Measurements from ENCODE around the gene TENM4. TPM values are rescaled to one million over a fixed set of nuclear protein-coding genes. Genes with fewer than 3 reads are reported as not detected.

Gene TENM4
- total RNA-seq, 2 experiments from 2014 or later, result not detected

DNA sequence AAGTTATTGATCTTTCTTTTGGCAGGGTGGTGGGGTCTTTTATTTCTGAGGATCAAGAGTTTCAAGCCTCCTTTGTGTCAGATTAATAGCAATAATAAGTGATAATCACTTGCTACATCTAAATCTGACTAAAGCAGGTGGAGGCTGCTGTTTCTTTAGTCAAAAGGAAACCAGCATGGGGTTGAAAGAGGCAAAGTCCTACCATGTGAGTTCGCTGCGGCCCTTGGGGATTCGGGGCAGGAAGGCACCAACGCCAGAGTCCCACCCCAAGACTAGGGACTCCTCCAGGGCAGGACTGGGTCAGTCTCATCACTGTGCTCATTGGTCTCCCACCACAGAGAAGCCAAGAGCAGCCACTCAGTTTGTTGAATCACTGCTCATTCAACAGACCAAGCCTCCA, 73.0 kb downstream of the TENM4 start:
- Mint-ChIP-seq H3K27ac (no peak overlapping the region), H3K27me3 (peaks cover 2% of the 10 kb centered on the region), H3K4me1 (ENCODE audit: low read depth) (no peaks in the 10 kb centered on the region), H3K9me3 (no peaks in the 10 kb centered on the region), H3K4me3 (no peak overlapping the region), H3K36me3 (no peaks in the 10 kb centered on the region)
- intact Hi-C loops (cut with micrococcal nuclease), result no loop called here
- CTCF ChIA-PET, result no interaction called here
- POLR2A ChIA-PET, result no interaction called here
- no peak for DNase-seq

DNA sequence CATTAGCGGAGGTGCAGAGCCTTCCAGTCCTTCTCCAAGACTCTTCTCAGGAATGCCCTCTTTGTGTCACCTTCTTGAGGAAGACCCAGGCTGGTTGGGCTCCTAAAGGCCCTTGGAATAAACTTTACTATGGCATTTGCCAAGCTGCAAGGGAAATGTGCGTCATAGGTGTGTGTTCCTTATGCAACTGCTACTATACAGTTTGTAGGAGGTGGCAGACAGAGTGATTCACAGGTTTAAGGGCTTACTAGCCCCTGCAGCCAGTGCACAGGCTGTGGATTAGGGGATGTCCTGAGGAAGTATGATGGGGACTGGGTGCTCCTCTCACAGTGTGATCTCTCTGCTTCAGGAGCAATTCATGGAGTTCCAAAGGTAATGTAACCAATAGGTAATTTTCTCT, 74.6 kb downstream of the TENM4 start:
- Mint-ChIP-seq H3K4me3 (no peak overlapping the region), H3K27ac (no peak overlapping the region), H3K9me3 (no peaks in the 10 kb centered on the region), H3K27me3 (peaks cover 4% of the 10 kb centered on the region), H3K4me1 (ENCODE audit: low read depth) (no peaks in the 10 kb centered on the region), H3K36me3 (no peaks in the 10 kb centered on the region)
- DNase-seq, result no peak
- CTCF ChIA-PET, result no interaction called here
- POLR2A ChIA-PET, result no interaction called here
- intact Hi-C loops (cut with micrococcal nuclease), result no loop called here

DNA sequence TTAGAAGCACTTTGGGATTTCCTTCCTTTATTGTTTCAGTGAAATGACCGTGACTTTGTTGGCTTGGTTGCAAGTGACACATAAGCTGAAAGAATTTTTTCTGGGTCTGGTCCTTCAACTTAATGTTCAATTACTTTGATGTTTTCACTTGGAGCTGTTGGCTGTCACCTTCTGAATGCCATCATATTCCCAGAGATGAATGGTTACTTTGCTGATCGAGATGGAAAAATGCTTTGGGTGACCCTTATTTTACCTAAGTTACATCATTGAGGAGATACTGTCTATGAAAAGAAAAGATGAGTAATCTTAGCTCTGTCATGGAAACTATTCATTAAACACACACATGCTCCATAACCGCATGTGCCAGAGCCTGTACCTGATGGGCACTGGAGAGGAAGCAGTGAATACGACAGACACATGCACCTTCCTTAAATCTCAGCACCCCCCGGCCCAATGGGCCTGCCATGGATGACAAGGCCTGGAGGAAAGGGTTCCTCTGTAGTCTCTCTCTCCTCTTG, 76.9 kb downstream of the TENM4 start:
- Mint-ChIP-seq H3K27me3 (peaks cover 4% of the 10 kb centered on the region), H3K9me3 (no peaks in the 10 kb centered on the region), H3K4me3 (no peak overlapping the region), H3K36me3 (no peaks in the 10 kb centered on the region), H3K4me1 (ENCODE audit: low read depth) (no peaks in the 10 kb centered on the region), H3K27ac (no peak overlapping the region)
- ChIA-PET CTCF (no interaction called here), POLR2A (no interaction called here)
- DNase-seq, result no peak
- intact Hi-C loops (cut with micrococcal nuclease), result no loop called here

DNA sequence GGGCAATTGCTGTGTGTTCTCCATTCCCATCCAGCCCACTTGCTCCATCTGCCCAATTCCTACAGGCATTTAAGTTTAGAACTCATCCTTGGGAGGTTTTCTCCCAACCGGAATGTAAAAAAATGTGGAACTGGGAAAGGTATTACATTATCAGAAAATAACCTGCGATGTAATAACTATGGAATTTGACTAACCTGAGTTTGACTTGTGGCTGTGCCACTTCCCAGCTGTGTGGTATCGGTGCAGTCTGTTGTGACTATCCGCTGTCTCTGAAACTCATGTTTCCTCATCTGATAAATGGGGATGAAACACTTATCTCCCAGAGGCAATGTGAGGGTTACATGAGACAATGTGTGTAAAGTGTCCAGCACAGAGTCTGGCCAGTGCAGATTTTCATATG, 77.6 kb downstream of the TENM4 start:
- Mint-ChIP-seq H3K36me3 (no peaks in the 10 kb centered on the region), H3K4me3 (no peak overlapping the region), H3K9me3 (no peaks in the 10 kb centered on the region), H3K27ac (no peak overlapping the region), H3K4me1 (ENCODE audit: low read depth) (no peaks in the 10 kb centered on the region), H3K27me3 (peaks cover 2% of the 10 kb centered on the region)
- CTCF ChIA-PET, result no interaction called here
- DNase-seq, result no peak
- intact Hi-C loops (cut with micrococcal nuclease), result no loop called here
- POLR2A ChIA-PET, result no interaction called here

DNA sequence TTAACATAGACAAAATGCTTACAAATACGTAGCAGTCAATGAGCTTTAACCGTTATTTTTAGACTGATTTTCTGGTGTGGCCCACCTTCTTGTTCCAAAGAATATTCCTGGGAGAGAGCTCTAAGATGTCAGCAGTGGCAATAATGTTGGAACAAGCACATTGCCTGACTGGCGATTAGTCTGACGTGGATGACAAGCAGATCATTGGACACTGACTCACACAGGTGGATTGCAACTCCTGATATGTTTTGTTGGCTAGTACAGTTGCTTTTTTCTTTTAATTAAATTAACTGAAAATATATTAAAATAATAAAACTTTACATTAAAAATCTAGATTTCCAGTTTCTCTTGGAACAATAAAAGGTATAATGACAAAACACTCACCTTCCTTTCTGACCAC, 78.0 kb downstream of the TENM4 start:
- POLR2A ChIA-PET, result no interaction called here
- no peak for DNase-seq
- intact Hi-C loops (cut with micrococcal nuclease), result no loop called here
- Mint-ChIP-seq H3K27me3 (peaks cover 2% of the 10 kb centered on the region), H3K9me3 (no peaks in the 10 kb centered on the region), H3K27ac (no peak overlapping the region), H3K36me3 (no peaks in the 10 kb centered on the region), H3K4me3 (no peak overlapping the region), H3K4me1 (ENCODE audit: low read depth) (no peaks in the 10 kb centered on the region)
- CTCF ChIA-PET, result no interaction called here

DNA sequence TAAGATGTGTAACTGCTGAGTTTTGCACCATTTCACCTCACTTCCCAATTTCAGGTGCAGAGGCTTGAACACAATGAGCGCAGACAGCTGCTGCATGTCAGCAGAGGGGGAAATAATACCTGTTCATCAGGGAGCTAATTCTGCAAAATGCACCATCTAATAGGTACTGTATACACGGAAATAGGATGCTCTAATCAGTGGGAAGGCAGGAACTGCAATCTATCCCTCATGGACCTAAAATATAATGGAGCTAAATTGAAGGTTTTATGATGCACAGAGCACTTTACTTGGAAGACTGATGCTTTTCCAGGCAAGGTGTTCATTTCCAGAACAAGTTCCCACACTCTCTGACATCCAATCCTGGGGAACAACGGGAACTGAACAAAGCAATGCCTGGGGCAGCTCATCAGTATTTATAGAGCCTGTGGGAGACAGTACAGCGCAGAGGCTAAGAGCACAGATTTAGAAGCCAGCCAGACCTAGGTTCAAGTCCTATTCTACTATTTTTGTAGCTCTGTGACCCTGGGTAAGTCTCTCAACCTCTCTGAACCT, 78.5 kb downstream of the TENM4 start:
- H3K27ac Mint-ChIP-seq, result no peak overlapping the region
- POLR2A ChIA-PET, result no interaction called here
- CTCF ChIA-PET, result no interaction called here
- no peak overlapping the region for H3K4me3 Mint-ChIP-seq
- H3K36me3 Mint-ChIP-seq, result no peaks in the 10 kb centered on the region
- no peaks in the 10 kb centered on the region for H3K4me1 Mint-ChIP-seq (ENCODE audit: low read depth)
- no peaks in the 10 kb centered on the region for H3K9me3 Mint-ChIP-seq
- DNase-seq, result no peak
- intact Hi-C loops (cut with micrococcal nuclease), result no loop called here
- peaks cover 2% of the 10 kb centered on the region for H3K27me3 Mint-ChIP-seq

DNA sequence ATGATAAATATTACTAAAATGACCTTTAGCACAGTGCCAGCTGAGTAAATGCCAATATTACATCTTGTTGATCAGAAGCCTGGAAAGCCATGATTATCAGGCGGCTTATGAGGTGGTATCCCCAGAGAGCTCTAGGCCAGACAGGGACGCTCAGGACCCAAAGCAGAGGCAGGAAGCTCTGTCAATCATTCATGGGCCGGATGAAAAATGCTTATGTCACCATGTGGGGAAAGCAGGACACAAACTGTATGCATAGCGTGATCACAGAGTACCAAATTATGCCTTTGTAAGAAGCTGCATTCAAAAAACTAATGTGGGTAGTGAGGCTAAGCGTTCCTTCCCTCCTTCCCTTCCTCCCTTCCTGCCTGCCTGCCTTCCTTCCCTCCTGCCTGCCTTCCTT, 82.6 kb downstream of the TENM4 start:
- CTCF ChIA-PET, result no interaction called here
- Mint-ChIP-seq H3K4me3 (no peak overlapping the region), H3K4me1 (ENCODE audit: low read depth) (no peaks in the 10 kb centered on the region), H3K27me3 (peaks cover 2% of the 10 kb centered on the region), H3K27ac (no peak overlapping the region), H3K9me3 (no peaks in the 10 kb centered on the region), H3K36me3 (no peaks in the 10 kb centered on the region)
- no peak for DNase-seq
- intact Hi-C loops (cut with micrococcal nuclease), result no loop called here
- POLR2A ChIA-PET, result no interaction called here

DNA sequence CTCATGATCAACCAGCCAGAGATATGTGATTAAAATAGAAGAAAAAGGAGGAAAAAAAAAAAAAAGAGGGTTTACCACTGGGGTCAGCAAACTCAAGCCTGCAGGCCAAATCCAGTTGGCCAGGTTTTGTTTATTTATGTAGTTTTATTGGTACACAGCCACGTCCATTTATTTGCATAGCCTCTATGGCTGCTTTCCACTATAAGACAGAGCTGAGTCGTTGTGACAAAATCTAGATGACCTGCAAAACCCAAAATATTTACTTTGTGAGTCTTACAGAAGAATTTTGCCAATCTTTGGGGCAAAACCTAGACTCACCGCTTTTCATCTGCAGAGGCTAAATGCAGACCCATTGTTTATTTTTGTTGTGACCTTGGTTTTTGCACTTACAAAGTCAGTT, 87.1 kb downstream of the TENM4 start:
- POLR2A ChIA-PET, result no interaction called here
- Mint-ChIP-seq H3K4me3 (no peak overlapping the region), H3K4me1 (ENCODE audit: low read depth) (no peaks in the 10 kb centered on the region), H3K27ac (no peak overlapping the region), H3K27me3 (peaks cover 5% of the 10 kb centered on the region), H3K9me3 (no peaks in the 10 kb centered on the region), H3K36me3 (no peaks in the 10 kb centered on the region)
- CTCF ChIA-PET, result no interaction called here
- DNase-seq, result no peak
- intact Hi-C loops (cut with micrococcal nuclease), result no loop called here

DNA sequence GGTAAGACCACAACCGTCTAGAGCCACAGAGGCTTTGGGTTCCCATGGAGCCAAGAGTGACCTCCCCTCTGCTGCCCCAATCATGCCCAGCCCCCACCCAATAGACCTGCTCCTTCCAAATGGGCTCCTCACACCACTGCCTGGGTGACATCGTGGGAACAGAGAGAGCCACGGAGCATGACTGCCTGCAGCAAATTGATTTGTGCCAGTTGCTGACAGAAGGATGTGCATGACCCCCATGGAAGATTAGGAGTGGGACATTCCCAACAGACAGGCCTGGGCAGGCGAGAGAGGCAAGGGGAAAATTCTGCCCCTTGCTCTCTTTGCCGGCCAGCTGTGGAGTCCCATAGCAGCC, 88.5 kb downstream of the TENM4 start:
- intact Hi-C loops (cut with micrococcal nuclease), result no loop called here
- Mint-ChIP-seq H3K4me3 (no peak overlapping the region), H3K9me3 (no peaks in the 10 kb centered on the region), H3K27ac (no peak overlapping the region), H3K27me3 (peaks cover 5% of the 10 kb centered on the region), H3K4me1 (ENCODE audit: low read depth) (no peaks in the 10 kb centered on the region), H3K36me3 (no peaks in the 10 kb centered on the region)
- POLR2A ChIA-PET, result no interaction called here
- CTCF ChIA-PET, result no interaction called here
- DNase-seq, result no peak

DNA sequence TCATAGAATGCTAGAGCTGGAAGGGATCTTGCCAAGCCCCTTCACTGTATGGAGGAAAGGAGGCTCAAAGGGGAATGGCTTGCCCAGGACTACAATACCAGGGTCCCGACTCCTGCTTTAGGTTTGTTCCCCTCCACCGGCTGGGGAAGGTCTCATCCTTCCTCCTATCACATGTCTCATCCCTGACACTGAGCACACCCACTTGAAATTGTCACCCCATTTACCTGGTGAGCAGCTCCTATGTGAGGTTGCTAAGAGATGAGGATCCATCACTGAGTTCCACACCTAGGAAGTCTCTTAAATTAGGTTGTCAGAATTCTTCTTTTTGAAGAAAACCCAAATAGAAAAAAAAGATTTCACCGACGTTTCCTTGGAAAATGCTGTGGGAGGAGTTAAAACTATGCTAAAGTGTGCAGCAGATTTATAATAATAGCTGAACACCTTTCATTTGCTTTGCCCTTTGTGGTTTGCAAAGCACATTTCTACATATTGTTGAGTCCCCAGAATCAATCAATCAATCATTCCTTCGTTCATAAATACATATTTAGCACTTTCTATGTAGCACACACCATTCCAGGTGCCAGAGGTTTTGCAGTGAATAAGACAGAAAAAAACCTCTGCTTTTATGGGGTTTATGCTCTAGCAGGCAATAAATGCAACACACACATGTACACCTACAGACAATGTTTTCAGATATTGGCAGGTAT, 91.7 kb downstream of the TENM4 start:
- ChIA-PET POLR2A (no interaction called here), CTCF (no interaction called here)
- H3K36me3 Mint-ChIP-seq, result no peaks in the 10 kb centered on the region

DNA sequence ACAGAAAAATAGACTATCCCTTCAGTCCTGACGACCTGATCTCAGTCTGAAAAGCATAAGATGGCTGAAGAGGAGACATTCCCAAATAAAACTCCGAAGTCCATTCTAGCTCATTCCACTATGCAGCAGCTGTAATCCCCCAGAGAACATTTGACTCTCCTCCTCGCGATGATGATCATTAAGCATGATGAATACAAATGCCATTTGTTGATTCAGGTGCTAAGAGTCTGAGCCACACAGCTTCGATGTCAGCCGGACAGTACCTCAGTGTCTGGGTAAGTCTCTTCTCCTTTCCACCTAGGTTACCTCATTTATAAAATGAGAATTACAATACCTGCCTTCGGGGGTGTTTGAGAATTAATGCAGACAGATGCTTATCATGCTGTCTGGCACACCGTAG, 94.8 kb downstream of the TENM4 start:
- Mint-ChIP-seq H3K4me3 (no peak overlapping the region), H3K9me3 (no peaks in the 10 kb centered on the region), H3K4me1 (ENCODE audit: low read depth) (no peaks in the 10 kb centered on the region), H3K27me3 (peaks cover 5% of the 10 kb centered on the region), H3K27ac (no peak overlapping the region), H3K36me3 (no peaks in the 10 kb centered on the region)
- intact Hi-C loops (cut with micrococcal nuclease), result no loop called here
- ChIA-PET CTCF (no interaction called here), POLR2A (no interaction called here)
- DNase-seq, result no peak

More for the DNA sequence above, 91.7 kb downstream of the TENM4 start:
- intact Hi-C loops (cut with micrococcal nuclease), result no loop called here
- Mint-ChIP-seq H3K9me3 (no peaks in the 10 kb centered on the region), H3K4me1 (ENCODE audit: low read depth) (no peaks in the 10 kb centered on the region), H3K27ac (no peak overlapping the region), H3K4me3 (no peak overlapping the region), H3K27me3 (peaks cover 5% of the 10 kb centered on the region)
- DNase-seq, result no peak

DNA sequence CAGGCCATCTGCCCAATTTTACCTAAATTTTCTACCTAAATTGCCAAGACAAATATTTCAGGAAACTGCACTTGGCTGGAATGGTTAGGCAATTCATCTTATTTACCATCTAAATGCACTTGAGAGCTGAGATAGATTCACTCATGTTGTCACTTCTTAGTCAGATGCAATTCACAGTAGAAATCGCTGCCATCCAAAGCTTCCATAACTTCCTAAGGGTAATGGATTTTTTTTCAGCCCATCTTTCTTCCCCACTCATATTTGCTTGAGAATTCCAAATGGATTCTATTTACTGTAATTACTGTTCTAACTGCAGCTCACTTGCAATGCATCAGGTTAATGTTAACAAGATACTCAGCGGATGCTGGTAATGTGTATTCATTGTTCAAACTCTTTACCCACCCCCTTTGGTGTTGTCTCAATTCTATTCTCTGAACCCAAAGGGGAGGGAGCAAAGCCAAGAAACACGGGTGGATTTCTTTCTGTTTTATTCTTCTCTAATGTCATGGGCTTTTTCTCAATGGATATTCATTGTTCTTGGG, 96.0 kb downstream of the TENM4 start:
- ChIA-PET CTCF (no interaction called here), POLR2A (interaction anchor here (0.5 kb wide), 1 partner anchor 891 kb away, joined by 4 read pairs; no protein-coding TSS in a partner anchor)
- H3K4me3 Mint-ChIP-seq, result no peak overlapping the region
- no peak for DNase-seq
- intact Hi-C loops (cut with micrococcal nuclease), result no loop called here
- no peaks in the 10 kb centered on the region for H3K36me3 Mint-ChIP-seq
- H3K27ac Mint-ChIP-seq, result no peak overlapping the region
- no peaks in the 10 kb centered on the region for H3K4me1 Mint-ChIP-seq (ENCODE audit: low read depth)
- H3K9me3 Mint-ChIP-seq, result no peaks in the 10 kb centered on the region
- peaks cover 2% of the 10 kb centered on the region for H3K27me3 Mint-ChIP-seq

DNA sequence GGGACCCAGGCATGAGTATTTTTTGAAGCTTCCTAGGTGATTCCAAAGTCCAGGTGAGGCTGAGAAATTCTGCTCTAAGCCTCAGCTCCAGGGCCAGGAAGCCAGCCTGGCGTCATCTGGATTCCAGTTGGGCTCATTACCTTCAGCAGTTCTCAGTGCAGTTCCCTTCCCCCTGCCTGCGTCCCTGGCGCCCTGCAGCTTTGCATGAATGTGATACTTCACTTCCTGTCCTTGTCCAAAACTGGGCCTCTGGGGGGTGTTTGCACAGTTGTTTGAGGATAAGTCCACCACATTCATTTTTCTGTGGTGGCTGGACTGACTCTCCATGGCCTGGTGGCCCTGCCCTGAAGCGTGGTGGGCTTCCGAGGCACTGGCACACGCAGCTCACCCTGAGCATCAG, 98.1 kb downstream of the TENM4 start:
- POLR2A ChIA-PET, result no interaction called here
- no peaks in the 10 kb centered on the region for H3K27me3 Mint-ChIP-seq
- no peaks in the 10 kb centered on the region for H3K36me3 Mint-ChIP-seq
- no peak for DNase-seq
- H3K4me1 Mint-ChIP-seq (ENCODE audit: low read depth), result no peaks in the 10 kb centered on the region
- H3K4me3 Mint-ChIP-seq, result no peak overlapping the region
- H3K27ac Mint-ChIP-seq, result no peak overlapping the region
- intact Hi-C loops (cut with micrococcal nuclease), result no loop called here
- no peaks in the 10 kb centered on the region for H3K9me3 Mint-ChIP-seq
- CTCF ChIA-PET, result no interaction called here
